ENCODE results near the gene CIC. TPM values are rescaled to one million over a fixed set of nuclear protein-coding genes. Genes with fewer than 3 reads are reported as not detected.

Gene CIC
- total RNA-seq, 2 donors from 2014 or later = 40.5 to 61.0 TPM

DNA sequence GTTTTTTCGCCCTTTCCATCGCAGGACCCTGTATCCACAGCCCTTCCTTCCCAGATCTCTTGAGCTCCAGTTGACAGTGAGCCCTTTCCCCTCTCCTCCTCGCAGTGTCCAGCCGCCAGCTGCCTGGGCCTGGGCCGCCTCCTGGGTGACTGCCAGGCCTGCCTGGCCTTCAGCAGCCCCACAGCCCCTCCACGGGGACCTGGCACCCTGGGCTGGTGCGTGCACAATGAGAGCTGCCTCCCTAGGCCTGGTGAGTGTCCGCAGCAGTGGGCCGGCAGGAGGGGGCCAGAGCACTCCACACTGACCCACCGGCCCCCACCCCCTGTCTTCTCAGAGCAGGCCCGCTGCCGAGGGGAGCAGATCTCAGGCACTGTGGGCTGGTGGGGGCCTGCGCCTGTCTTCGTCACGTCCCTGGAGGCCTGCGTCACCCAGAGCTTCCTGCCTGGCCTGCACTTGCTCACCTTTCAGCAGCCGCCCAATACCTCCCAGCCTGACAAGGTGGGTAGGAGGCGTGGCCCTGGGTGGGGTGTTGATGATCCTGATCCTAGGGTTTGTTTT is 75.4 kb downstream of the CIC start:
- no peak for DNase-seq
- intact Hi-C loops (cut with DNase I) = no loop called here
- H3K4me3 ChIP-seq = no peak overlapping the region
- no peaks in the 10 kb centered on the region for H3K27me3 ChIP-seq
- no peaks in the 10 kb centered on the region for H3K9me3 ChIP-seq
- H3K4me1 ChIP-seq = no peaks in the 10 kb centered on the region
- no peak for ATAC-seq
- TF ChIP-seq POLR2A (IDR thresholded peaks at IDR 0.05) = no peak
- TF ChIP-seq, protein P1, sequence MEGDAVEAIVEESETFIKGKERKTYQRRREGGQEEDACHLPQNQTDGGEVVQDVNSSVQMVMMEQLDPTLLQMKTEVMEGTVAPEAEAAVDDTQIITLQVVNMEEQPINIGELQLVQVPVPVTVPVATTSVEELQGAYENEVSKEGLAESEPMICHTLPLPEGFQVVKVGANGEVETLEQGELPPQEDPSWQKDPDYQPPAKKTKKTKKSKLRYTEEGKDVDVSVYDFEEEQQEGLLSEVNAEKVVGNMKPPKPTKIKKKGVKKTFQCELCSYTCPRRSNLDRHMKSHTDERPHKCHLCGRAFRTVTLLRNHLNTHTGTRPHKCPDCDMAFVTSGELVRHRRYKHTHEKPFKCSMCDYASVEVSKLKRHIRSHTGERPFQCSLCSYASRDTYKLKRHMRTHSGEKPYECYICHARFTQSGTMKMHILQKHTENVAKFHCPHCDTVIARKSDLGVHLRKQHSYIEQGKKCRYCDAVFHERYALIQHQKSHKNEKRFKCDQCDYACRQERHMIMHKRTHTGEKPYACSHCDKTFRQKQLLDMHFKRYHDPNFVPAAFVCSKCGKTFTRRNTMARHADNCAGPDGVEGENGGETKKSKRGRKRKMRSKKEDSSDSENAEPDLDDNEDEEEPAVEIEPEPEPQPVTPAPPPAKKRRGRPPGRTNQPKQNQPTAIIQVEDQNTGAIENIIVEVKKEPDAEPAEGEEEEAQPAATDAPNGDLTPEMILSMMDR (IDR thresholded peaks at IDR 0.05) = no peak
- WGBS, 2 donors = 94 to 95% methylated on average over 11 to 18 of the region's 18 CpGs
- no peaks in the 10 kb centered on the region for H3K36me3 ChIP-seq (replicated peaks in 1 of 2; ENCODE audit: insufficient read depth in 1 of 2, low read depth in 2 of 2)
- no peak overlapping the region for H3K27ac ChIP-seq

Other genes with a start within 250 kb of the CIC start
- 1 to 10 TPM; 2.1 to 5.9 TPM for gene GRIK5, start 199.0 kb upstream of the CIC start, total RNA-seq
- gene ZNF574, start 193.1 kb upstream of the CIC start, total RNA-seq = 10 to 100 TPM in 1 of 2 donors, 1 to 10 TPM in 1; 8.6 to 14.2 TPM
- gene POU2F2, start 136.8 kb upstream of the CIC start, total RNA-seq = 1 to 10 TPM in 1 of 2 donors, under 1 TPM in 1; under 0.01 to 1.6 TPM
- 10 to 100 TPM; 34.8 to 44.2 TPM for gene DEDD2, start 51.6 kb upstream of the CIC start, total RNA-seq
- gene ZNF526, start 48.9 kb upstream of the CIC start, total RNA-seq = 1 to 10 TPM; 4.9 to 6.0 TPM
- 10 to 100 TPM; 12.5 to 14.5 TPM for gene GSK3A, start 26.6 kb upstream of the CIC start, total RNA-seq
- 10 to 100 TPM; 10.6 to 31.6 TPM for gene ERF, start 14.1 kb upstream of the CIC start, total RNA-seq
- under 1 TPM in 1 of 2 donors, not detected in 1; 0.52 TPM for gene PRR19, start 32.9 kb downstream of the CIC start, total RNA-seq
- 10 to 100 TPM in 1 of 2 donors, 1 to 10 TPM in 1; 7.9 to 12.5 TPM for gene PAFAH1B3, start 33.4 kb downstream of the CIC start, total RNA-seq
- not detected for gene TMEM145, start 44.1 kb downstream of the CIC start, total RNA-seq
- 10 to 100 TPM in 1 of 2 donors, 1 to 10 TPM in 1; 9.9 to 24.1 TPM for gene MEGF8, start 56.4 kb downstream of the CIC start, total RNA-seq
- gene CNFN, start 121.0 kb downstream of the CIC start, total RNA-seq = not detected
- gene LIPE, start 158.1 kb downstream of the CIC start, total RNA-seq = 100 to 1,000 TPM in 1 of 2 donors, 1 to 10 TPM in 1; 8.3 to 357 TPM
- 10 to 100 TPM in 1 of 2 donors, 1 to 10 TPM in 1; 6.3 to 19.2 TPM for gene CXCL17, start 173.7 kb downstream of the CIC start, total RNA-seq

All from body of pancreas (tissue), 4 donors.